Mesodermal cell (in vitro differentiated cells): ENCODE measurements around the gene ACOX3.

Experiments
- H3K27ac ChIP-seq: 2 replicates; pipeline ENCODE4 v1.7.0; 2013; ENCODE audit warnings: mild to moderate bottlenecking, low read depth, low read length, moderate library complexity; ENCODE audit not compliant: severe bottlenecking
- H3K36me3 ChIP-seq: 2 replicates; pipeline ENCODE4 v1.7.1; 2013; ENCODE audit warnings: mild to moderate bottlenecking, low read length, moderate library complexity; ENCODE audit not compliant: control insufficient read depth, insufficient read depth
- H3K4me1 ChIP-seq: one replicate; pipeline ENCODE4 v1.7.1; 2013; ENCODE audit warnings: mild to moderate bottlenecking, low read length; ENCODE audit not compliant: insufficient read depth, control insufficient read depth, poor library complexity, severe bottlenecking
- H3K4me3 ChIP-seq: 2 replicates; pipeline ENCODE4 v1.7.0; 2013; ENCODE audit warnings: low read length, control low read depth, mild to moderate bottlenecking; ENCODE audit not compliant: insufficient read depth, poor library complexity, severe bottlenecking; ENCODE audit errors: extremely low read depth
- H3K9me3 ChIP-seq: 2 replicates; pipeline ENCODE4 v1.7.1; 2013; ENCODE audit warnings: mild to moderate bottlenecking, low read length, moderate library complexity; ENCODE audit not compliant: control insufficient read depth
- WGBS, 2 experiments: methylation state at CpG; one replicate each; pipeline ENCODE4 v1.1.5; 2013; ENCODE audit warnings: missing lambda C conversion rate in 2 of 2; ENCODE audit not compliant: insufficient coverage in 2 of 2; 5-methylcytosine and 5-hydroxymethylcytosine counted together

ACOX3 gene

GRCh38 chr4:8403976-8404375 lies 36.5 kb downstream of the ACOX3 start:
- Histone ChIP-seq H3K4me3 (no peak overlapping the region), H3K36me3 (peaks cover 28% of the 10 kb centered on the region), H3K4me1 (peaks cover 4% of the 10 kb centered on the region), H3K27ac (no peak overlapping the region), H3K9me3 (no peaks in the 10 kb centered on the region)
- WGBS, 2 experiments, result 92 to 93% methylated on average over 9 to 12 of the region's 13 CpGs

- peaks cover 27% of the 10 kb centered on the region for H3K36me3 ChIP-seq
- peaks cover 4% of the 10 kb centered on the region for H3K4me1 ChIP-seq
- 31 to 53% methylated on average over 4 to 8 of the region's 12 CpGs for WGBS, 2 experiments
Measured at GRCh38 chr4:8403173-8403753, 37.3 kb downstream of the ACOX3 start.

GRCh38 chr4:8402640-8403039 lies 37.9 kb downstream of the ACOX3 start:
- Histone ChIP-seq H3K4me3 (no peak overlapping the region), H3K27ac (no peak overlapping the region), H3K4me1 (peaks cover 4% of the 10 kb centered on the region), H3K9me3 (no peaks in the 10 kb centered on the region), H3K36me3 (peaks cover 21% of the 10 kb centered on the region)
- 89 to 91% methylated on average over 6 to 11 of the region's 14 CpGs for WGBS, 2 experiments

More at GRCh38 chr4:8403173-8403753, 37.3 kb downstream of the ACOX3 start:
- Histone ChIP-seq H3K4me3 (no peak overlapping the region), H3K9me3 (no peaks in the 10 kb centered on the region), H3K27ac (no peak overlapping the region)

- Histone ChIP-seq H3K4me3 (no peak overlapping the region), H3K36me3 (peaks cover 17% of the 10 kb centered on the region), H3K9me3 (no peaks in the 10 kb centered on the region), H3K4me1 (peaks cover 4% of the 10 kb centered on the region), H3K27ac (no peak overlapping the region)
- WGBS, 2 experiments, result 86 to 89% methylated on average over 11 of the region's 11 CpGs
Measured at GRCh38 chr4:8402181-8402597, 38.3 kb downstream of the ACOX3 start.

- no peak overlapping the region for H3K4me3 ChIP-seq
- H3K27ac ChIP-seq, result no peak overlapping the region
- H3K4me1 ChIP-seq, result peaks cover 4% of the 10 kb centered on the region
- H3K36me3 ChIP-seq, result peaks cover 19% of the 10 kb centered on the region
- no peaks in the 10 kb centered on the region for H3K9me3 ChIP-seq
- WGBS, 2 experiments, result 92 to 100% methylated on average over 9 to 10 of the region's 10 CpGs
Measured at GRCh38 chr4:8401665-8402064, 38.9 kb downstream of the ACOX3 start.

- whole genome bisulfite sequencing, 2 experiments, result 77 to 87% methylated on average over 6 to 9 of the region's 13 CpGs
- peaks cover 14% of the 10 kb centered on the region for H3K36me3 ChIP-seq
- no peaks in the 10 kb centered on the region for H3K9me3 ChIP-seq
- no peak overlapping the region for H3K27ac ChIP-seq
- H3K4me1 ChIP-seq, result peaks cover 4% of the 10 kb centered on the region
- H3K4me3 ChIP-seq, result no peak overlapping the region
Measured at GRCh38 chr4:8400632-8401325, 39.7 kb downstream of the ACOX3 start.

- 92 to 93% methylated on average over 15 of the region's 15 CpGs for WGBS, 2 experiments
- no peak overlapping the region for H3K27ac ChIP-seq
- H3K4me1 ChIP-seq, result peaks cover 8% of the 10 kb centered on the region
- no peaks in the 10 kb centered on the region for H3K9me3 ChIP-seq
- no peak overlapping the region for H3K4me3 ChIP-seq
- peaks cover 5% of the 10 kb centered on the region for H3K36me3 ChIP-seq
Measured at GRCh38 chr4:8399298-8399697, 41.2 kb downstream of the ACOX3 start.

GRCh38 chr4:8398347-8398746 lies 42.2 kb downstream of the ACOX3 start:
- Histone ChIP-seq H3K4me3 (no peak overlapping the region), H3K4me1 (peaks cover 14% of the 10 kb centered on the region), H3K27ac (no peak overlapping the region), H3K9me3 (no peaks in the 10 kb centered on the region), H3K36me3 (peaks cover 3% of the 10 kb centered on the region)
- WGBS, 2 experiments, result 92 to 97% methylated on average over 9 of the region's 9 CpGs

GRCh38 chr4:8396762-8397406 lies 43.6 kb downstream of the ACOX3 start:
- H3K4me1 ChIP-seq, result peaks cover 24% of the 10 kb centered on the region

GRCh38 chr4:8395504-8396296 lies 44.8 kb downstream of the ACOX3 start:
- H3K27ac ChIP-seq, result no peak overlapping the region
- no peaks in the 10 kb centered on the region for H3K9me3 ChIP-seq
- peaks cover 25% of the 10 kb centered on the region for H3K4me1 ChIP-seq
- 97 to 98% methylated on average over 11 to 12 of the region's 12 CpGs for WGBS, 2 experiments
- no peak overlapping the region for H3K4me3 ChIP-seq
- H3K36me3 ChIP-seq, result peaks cover 7% of the 10 kb centered on the region

More at GRCh38 chr4:8396762-8397406, 43.6 kb downstream of the ACOX3 start:
- Histone ChIP-seq H3K27ac (no peak overlapping the region), H3K4me3 (no peak overlapping the region), H3K36me3 (peaks cover 7% of the 10 kb centered on the region), H3K9me3 (no peaks in the 10 kb centered on the region)
- WGBS, 2 experiments, result 81 to 87% methylated on average over 18 to 23 of the region's 27 CpGs
